Trophoblast cell (in vitro differentiated cells and primary cell): Measurements from ENCODE around the gene UPK3BL1.
"Not testable (repeated sequence)": the region's sequence is repeated elsewhere in the genome, so short reads cannot be mapped to it uniquely, and the experiment has no call there.

ENCODE experiments used
- DNase-seq, 2 donors: peaks; one replicate each; pipeline ENCODE4 v3.0.0-alpha.2; 2016
- H2AFZ ChIP-seq: 2 replicates; pipeline ENCODE4 v1.6.1; 2013; ENCODE audit warnings: low read length, moderate library complexity, mild to moderate bottlenecking; ENCODE audit not compliant: insufficient read depth, poor library complexity
- H2AK5ac ChIP-seq: 2 replicates; pipeline ENCODE4 v1.6.1; 2013; ENCODE audit warnings: mild to moderate bottlenecking, low read length
- H2BK120ac ChIP-seq: 2 replicates; pipeline ENCODE4 v1.6.1; 2013; ENCODE audit warnings: low read length, mild to moderate bottlenecking, moderate library complexity; ENCODE audit not compliant: insufficient read depth, poor library complexity
- H2BK12ac ChIP-seq: 2 replicates; pipeline ENCODE4 v1.6.1; 2013; ENCODE audit warnings: mild to moderate bottlenecking, low read length, moderate library complexity
- H2BK5ac ChIP-seq: 2 replicates; pipeline ENCODE4 v1.6.1; 2013; ENCODE audit warnings: low read length, low read depth, moderate library complexity, mild to moderate bottlenecking; ENCODE audit not compliant: poor library complexity
- H3K14ac ChIP-seq: 2 replicates; pipeline ENCODE4 v1.6.1; 2013; ENCODE audit warnings: mild to moderate bottlenecking, low read length
- H3K18ac ChIP-seq: 2 replicates; pipeline ENCODE4 v1.6.1; 2013; ENCODE audit warnings: mild to moderate bottlenecking, low read length
- H3K23ac ChIP-seq: 2 replicates; pipeline ENCODE4 v1.6.1; 2013; ENCODE audit warnings: low read length
- H3K27ac ChIP-seq: 2 replicates; pipeline ENCODE4 v1.5.1; 2013; ENCODE audit warnings: low read depth, mild to moderate bottlenecking, inconsistent platforms, low read length, moderate library complexity
- H3K27me3 ChIP-seq: 2 replicates; pipeline ENCODE4 v1.6.1; 2013; ENCODE audit warnings: inconsistent platforms, mild to moderate bottlenecking, low read length, moderate library complexity; ENCODE audit not compliant: insufficient read depth
- H3K36me3 ChIP-seq, 2 experiments: 1 replicate in 1 of 2; 2 replicates in 1 of 2; pipeline ENCODE4 v1.6.1; 2013; ENCODE audit warnings: low read length in 2 of 2, mild to moderate bottlenecking in 2 of 2, moderate library complexity in 1 of 2; ENCODE audit not compliant: insufficient read depth in 2 of 2, control insufficient read depth in 1 of 2
- H3K4ac ChIP-seq: 2 replicates; pipeline ENCODE4 v1.6.1; 2013; ENCODE audit warnings: low read depth, mild to moderate bottlenecking, low read length, moderate library complexity
- H3K4me1 ChIP-seq, 2 experiments: 1 replicate in 1 of 2; 2 replicates in 1 of 2; pipeline ENCODE4 v1.6.1; 2013; ENCODE audit warnings: low read length in 2 of 2, mild to moderate bottlenecking in 2 of 2, moderate library complexity in 1 of 2; ENCODE audit not compliant: insufficient read depth in 2 of 2, control insufficient read depth in 1 of 2
- H3K4me2 ChIP-seq: 2 replicates; pipeline ENCODE4 v1.6.1; 2013; ENCODE audit warnings: inconsistent platforms, mild to moderate bottlenecking, low read length, moderate library complexity
- H3K4me3 ChIP-seq: 2 replicates; pipeline ENCODE4 v1.5.1; 2013; ENCODE audit warnings: mild to moderate bottlenecking, low read depth, low read length, inconsistent platforms
- H3K79me1 ChIP-seq: one replicate; pipeline ENCODE4 v1.6.1; 2013; ENCODE audit warnings: low read length
- H3K79me2 ChIP-seq: 2 replicates; pipeline ENCODE4 v1.6.1; 2013; ENCODE audit warnings: low read length, mild to moderate bottlenecking; ENCODE audit not compliant: control insufficient read depth, insufficient read depth, poor library complexity
- H3K9ac ChIP-seq: 2 replicates; pipeline ENCODE4 v1.6.1; 2013; ENCODE audit warnings: mild to moderate bottlenecking, low read length
- H3K9me3 ChIP-seq: 2 replicates; pipeline ENCODE4 v1.6.1; 2013; ENCODE audit warnings: low read depth, mild to moderate bottlenecking, control low read depth, inconsistent platforms, low read length; ENCODE audit not compliant: insufficient read depth
- H4K12ac ChIP-seq: 2 replicates; pipeline ENCODE4 v1.6.1; 2013; ENCODE audit warnings: low read depth, mild to moderate bottlenecking, low read length, moderate library complexity
- H4K8ac ChIP-seq: 2 replicates; pipeline ENCODE4 v1.6.1; 2013; ENCODE audit warnings: low read depth, mild to moderate bottlenecking, low read length, moderate library complexity
- H4K91ac ChIP-seq: one replicate; pipeline ENCODE4 v1.6.1; 2013; ENCODE audit warnings: low read depth, mild to moderate bottlenecking, low read length, moderate library complexity
- WGBS: extraction: QIAGEN DNeasy Blood & Tissue Kit; methylation state at CpG from one replicate; pipeline ENCODE4 v1.1.7; 2013; ENCODE audit warnings: missing lambda C conversion rate; ENCODE audit not compliant: insufficient read length, insufficient coverage; ENCODE audit errors: extremely low coverage; 5-methylcytosine and 5-hydroxymethylcytosine counted together

Gene UPK3BL1

DNA sequence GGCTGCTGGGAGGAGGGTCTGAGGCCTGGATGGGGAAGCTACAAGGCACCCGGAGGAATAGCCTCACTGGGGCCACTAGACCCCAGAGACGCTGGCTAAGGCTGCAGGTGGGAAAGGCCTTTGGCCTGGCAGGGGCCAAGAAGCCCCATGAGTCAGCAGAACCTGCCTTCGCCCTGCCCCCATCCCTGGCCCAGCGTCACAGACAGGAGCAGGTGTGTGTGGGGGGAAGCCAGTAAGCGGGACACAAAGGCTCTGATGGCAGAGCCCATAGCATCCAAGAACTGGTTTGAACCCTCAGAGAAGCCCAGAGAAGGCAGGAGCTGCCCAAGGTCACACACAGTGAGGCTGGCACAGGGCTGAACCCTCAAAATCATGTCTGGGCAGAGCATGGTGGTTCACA lies 35.7 kb downstream of the UPK3BL1 start:
- not testable (repeated sequence) for H2BK120ac ChIP-seq, H3K23ac ChIP-seq, H3K4me1 ChIP-seq, H3K79me2 ChIP-seq, H3K79me1 ChIP-seq, H2AK5ac ChIP-seq, H4K12ac ChIP-seq, H3K9me3 ChIP-seq, H2BK12ac ChIP-seq, H3K4me3 ChIP-seq, H4K8ac ChIP-seq, H2BK5ac ChIP-seq, H3K9ac ChIP-seq, H3K4ac ChIP-seq, H3K14ac ChIP-seq, H3K27ac ChIP-seq, H3K36me3 ChIP-seq, H3K27me3 ChIP-seq, DNase-seq, H2AFZ ChIP-seq, H3K18ac ChIP-seq, H3K4me2 ChIP-seq, H4K91ac ChIP-seq
- WGBS: no CpG with 5 or more reads among the region's 5 CpGs

DNA sequence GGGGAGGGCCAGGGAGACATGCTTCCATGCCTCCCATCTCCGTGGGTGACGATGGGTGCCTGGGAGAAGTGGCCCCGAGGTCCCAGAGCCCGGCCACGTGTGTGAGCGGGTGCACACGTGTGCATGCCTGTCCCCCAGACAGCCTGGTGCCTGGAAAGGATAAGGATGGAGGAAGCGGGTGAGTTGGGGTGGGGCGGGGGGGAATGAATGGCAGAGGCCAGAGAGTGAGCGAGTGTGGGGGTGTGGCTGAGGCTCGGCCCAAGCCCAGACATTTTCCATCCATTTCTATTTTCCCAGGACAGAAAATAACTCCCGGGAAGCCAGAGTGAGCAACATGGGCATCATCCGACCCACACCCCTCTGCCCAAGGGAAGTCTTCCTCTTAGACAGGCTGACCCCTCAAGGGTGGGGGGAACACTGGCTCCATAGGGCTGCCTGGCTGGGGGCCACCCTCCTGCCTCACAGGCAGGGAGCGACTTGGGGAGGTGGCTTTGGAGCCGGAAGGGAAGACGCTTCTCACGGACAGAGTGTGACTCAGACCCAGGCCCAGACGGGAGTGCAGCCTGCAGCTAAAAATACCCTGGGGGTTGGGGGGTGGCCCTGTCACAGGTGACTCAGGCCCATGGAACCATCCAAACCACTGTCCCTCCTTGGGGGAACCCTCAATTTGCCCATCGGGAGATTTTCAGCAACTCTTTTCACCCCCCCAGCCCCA lies 38.0 kb downstream of the UPK3BL1 start:
- not testable (repeated sequence) for H3K27ac ChIP-seq, H3K36me3 ChIP-seq, H2AFZ ChIP-seq, H3K14ac ChIP-seq, H3K27me3 ChIP-seq, H3K18ac ChIP-seq, H3K23ac ChIP-seq, H3K79me2 ChIP-seq, H3K9ac ChIP-seq, H3K4ac ChIP-seq, H3K9me3 ChIP-seq, DNase-seq, H3K4me1 ChIP-seq, H4K8ac ChIP-seq, H2BK5ac ChIP-seq, H3K4me3 ChIP-seq, H3K79me1 ChIP-seq, H4K12ac ChIP-seq, H2AK5ac ChIP-seq, H2BK120ac ChIP-seq, H3K4me2 ChIP-seq, H4K91ac ChIP-seq, H2BK12ac ChIP-seq
- WGBS: no CpG with 5 or more reads among the region's 19 CpGs

DNA sequence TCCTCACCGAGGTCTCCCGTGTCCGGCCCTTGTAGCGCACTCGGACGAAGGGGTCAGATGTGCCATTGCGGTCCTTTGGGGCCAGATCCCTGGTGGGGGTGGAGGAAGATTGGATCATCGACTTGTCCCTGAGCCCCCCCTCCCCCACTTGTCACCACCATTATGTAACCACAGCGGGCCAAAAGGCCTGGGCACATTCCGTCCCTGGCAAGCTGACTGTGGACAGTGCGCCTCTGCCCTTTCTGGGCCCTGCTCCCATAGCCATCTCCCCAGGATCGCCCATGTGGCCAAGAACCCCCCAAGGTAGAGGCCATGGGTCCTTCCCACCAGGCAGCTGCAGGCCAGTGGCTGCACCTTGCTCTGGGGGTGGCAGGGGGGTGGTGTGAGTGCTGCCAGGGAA lies 40.3 kb downstream of the UPK3BL1 start:
- H3K79me2 ChIP-seq, H3K18ac ChIP-seq, H2AK5ac ChIP-seq, H4K8ac ChIP-seq, H3K4ac ChIP-seq, H2BK120ac ChIP-seq, H3K27ac ChIP-seq, H2AFZ ChIP-seq, H3K14ac ChIP-seq, H3K9me3 ChIP-seq, H3K4me2 ChIP-seq, H3K36me3 ChIP-seq, H3K79me1 ChIP-seq, H2BK5ac ChIP-seq, DNase-seq, H3K27me3 ChIP-seq, H3K23ac ChIP-seq, H4K12ac ChIP-seq, H3K4me3 ChIP-seq, H3K9ac ChIP-seq, H2BK12ac ChIP-seq, H4K91ac ChIP-seq, H3K4me1 ChIP-seq: not testable (repeated sequence)
- no CpG with 5 or more reads among the region's 12 CpGs for WGBS

DNA sequence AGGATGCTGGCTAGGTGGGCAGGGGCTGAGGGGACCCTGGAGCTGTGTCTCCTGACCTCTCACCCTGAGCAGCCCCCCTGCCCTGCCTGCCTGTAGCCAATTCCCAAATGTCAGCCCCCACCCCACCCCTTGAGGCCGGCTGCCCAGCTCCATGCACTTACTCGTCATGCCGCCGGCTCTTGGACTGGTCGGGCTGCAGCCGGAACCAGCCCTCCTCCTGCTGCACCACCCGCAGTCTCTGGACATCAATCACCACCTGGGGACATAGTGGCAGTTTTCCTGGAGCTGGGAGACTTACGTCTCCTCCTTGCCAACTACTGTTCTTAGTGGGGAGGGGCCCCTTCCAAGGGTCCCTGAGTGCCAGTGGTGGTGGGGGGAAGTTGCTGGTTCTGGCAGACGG lies 42.9 kb downstream of the UPK3BL1 start:
- H4K8ac ChIP-seq, H2BK5ac ChIP-seq, H4K91ac ChIP-seq, H3K4me1 ChIP-seq, H3K9me3 ChIP-seq, H3K4me3 ChIP-seq, H3K27me3 ChIP-seq, H2AK5ac ChIP-seq, H4K12ac ChIP-seq, H2BK120ac ChIP-seq, H3K27ac ChIP-seq, H3K18ac ChIP-seq, H3K79me2 ChIP-seq, H3K79me1 ChIP-seq, H3K9ac ChIP-seq, H3K23ac ChIP-seq, H3K4me2 ChIP-seq, H2BK12ac ChIP-seq, H3K14ac ChIP-seq, H3K36me3 ChIP-seq, H2AFZ ChIP-seq, H3K4ac ChIP-seq, DNase-seq: not testable (repeated sequence)
- WGBS: no CpG with 5 or more reads among the region's 9 CpGs
